Hindlimb muscle (tissue), 1 donor: ENCODE results near the gene PEX19. TPM values are rescaled to one million over a fixed set of nuclear protein-coding genes. Genes with fewer than 3 reads are reported as not detected.
A peak's percentile ranks its signal among the peaks of the same experiment; 100 is the strongest.

Source experiments
- DNase-seq: peaks from one replicate; pipeline ENCODE4 v3.0.0-alpha.2; 2013
- polyA plus RNA-seq: library from polyadenylated mRNA; unstranded; fragments of 120-200 nt; gene quantifications from one replicate; pipeline ENCODE4 v1.2.1, GENCODE V29; 2013; ENCODE audit not compliant: insufficient read length

PEX19 gene
- polyA plus RNA-seq, 1 donor: 45.3 TPM

GRCh38 chr1:160277330-160277729 lies 7.6 kb downstream of the PEX19 start:
- no peak for DNase-seq

DNA sequence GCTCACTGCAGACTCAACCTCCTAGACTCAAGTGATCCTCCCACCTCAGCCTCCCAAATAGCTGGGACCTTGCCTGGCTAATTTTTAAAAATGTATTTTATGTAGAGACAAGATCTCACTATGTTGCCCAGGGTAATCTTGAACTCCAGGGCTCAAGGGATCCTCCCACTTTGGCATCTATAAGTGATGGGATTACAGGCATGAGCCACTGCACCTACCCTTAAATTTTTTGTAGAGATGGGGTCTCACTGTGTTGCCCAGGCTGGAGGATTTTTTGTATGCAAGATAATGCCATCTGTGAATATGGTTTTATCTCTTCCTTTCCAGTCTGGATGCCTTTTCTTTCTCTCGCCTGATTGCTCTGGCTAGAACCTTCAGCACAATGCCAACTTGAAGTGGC lies 13.9 kb downstream of the PEX19 start:
- no peak for DNase-seq

DNA sequence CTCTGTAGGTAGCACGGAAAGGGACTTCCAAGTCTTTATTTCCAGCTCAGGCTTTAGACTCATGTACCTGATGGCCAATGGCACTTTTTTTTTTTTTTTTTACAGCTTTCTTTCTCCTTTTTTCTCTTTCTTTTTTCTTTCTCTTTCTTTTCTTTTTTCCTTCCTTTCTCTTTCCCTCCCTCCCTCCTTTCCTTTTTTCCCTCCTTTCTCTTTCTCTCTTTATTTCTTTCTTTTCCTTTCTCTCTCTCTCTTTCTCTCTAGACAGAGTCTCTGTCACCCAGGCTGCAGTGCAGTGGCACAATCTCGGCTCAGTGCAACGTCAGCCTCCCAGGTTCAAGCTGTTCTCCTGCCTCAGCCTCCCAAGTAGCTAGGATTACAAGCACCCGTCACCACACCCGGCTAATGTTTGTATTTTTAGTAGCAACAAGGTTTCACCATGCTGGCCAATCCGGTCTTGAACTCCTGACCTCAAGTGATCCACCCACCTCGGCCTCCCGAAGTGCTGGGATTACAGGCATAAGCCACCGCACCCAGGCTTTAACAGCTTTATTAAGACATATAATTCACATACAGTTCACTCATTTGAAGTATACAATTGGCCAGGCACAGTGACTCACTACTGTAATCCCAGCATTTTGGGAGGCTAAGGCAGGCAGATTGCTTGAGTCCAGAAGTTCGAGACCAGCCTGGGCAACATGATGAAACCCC lies 17.5 kb downstream of the PEX19 start:
- no peak for DNase-seq

GRCh38 chr1:160264795-160265307 lies 20.1 kb downstream of the PEX19 start:
- no peak for DNase-seq

GRCh38 chr1:160261893-160262794 lies 22.8 kb downstream of the PEX19 start, which contains the start of gene DCAF8:
Gene DCAF8 (minus strand): TSS chr1:160262549. CDS start chr1:160244008, 18,541 bp downstream.
- peak; percentile 99 for DNase-seq

- peak; percentile 48 for DNase-seq
Measured at GRCh38 chr1:160261556-160261892, 23.4 kb downstream of the PEX19 start.

DNA sequence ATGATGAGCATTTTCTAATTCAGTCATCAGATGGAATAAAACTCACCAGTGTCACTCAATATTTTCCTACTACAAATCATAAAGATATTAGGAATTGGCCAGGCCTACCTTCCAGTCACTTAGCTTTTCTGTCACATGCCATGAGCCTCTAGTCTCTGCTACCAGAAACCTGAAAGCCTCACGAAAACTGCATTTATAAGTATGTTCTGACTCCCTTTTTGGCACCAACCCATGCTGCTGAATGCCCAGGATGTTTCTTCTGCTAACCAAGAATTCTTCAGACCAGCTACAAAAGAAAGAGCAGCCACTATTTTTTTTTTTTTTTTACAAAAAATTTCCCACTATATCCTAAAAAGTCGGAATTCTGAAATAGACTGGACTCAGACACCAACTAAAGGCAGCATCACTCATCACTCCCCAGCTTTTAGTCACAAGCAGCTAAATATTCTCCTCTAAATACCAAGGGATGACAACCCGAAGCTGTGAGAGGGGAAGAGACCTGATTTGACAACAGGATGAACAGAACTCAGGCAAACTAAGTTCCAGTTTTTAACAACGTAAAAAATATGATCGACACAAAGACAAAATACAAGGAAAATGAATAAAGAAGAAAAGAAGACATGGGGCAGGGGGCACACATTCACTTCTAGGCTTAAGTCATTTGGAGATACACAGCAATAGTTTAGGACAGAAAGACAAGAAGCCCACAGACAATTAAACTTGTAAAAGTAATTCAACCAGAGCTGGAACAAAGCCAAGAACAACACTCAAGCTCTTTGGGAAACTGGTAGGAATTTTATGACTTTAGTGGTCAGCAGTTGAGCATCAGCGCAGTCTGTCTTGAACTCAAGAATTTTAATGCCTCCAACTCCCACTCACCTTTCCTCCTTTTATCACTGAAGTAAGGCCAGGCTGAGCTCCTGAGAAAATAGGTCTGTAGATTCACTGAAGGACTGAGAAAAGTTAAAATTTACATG lies 24.2 kb downstream of the PEX19 start:
- DNase-seq: peak; percentile 31

DNA sequence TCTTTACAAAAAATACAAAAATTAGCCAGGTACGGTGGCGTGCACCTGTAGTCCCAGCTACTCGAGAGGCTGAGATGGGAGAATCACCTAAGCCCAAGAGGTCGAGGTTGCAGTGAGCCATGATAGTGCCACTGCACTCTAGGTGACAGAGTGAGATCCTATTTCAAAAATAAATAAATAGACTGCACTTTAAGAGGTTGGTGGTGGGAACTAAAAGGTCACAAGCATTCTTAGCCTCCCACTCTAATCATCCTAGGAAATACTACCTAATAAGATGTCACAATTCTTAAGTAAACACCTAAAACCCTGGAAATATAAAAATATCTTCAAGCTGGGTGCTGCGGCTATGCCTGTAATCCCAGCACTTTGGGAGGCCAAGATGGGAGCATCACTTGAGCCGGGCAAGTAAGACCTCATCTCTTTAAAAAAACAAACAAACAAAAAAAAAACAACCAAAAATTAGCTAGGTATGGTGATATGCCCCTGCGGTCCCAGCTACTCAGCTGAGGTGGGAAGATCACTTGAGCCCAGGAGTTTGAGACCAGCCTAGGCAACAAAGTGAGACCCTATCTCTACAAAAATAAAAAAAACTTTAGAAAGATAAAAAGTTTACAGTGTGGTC lies 26.6 kb downstream of the PEX19 start:
- no peak for DNase-seq

DNA sequence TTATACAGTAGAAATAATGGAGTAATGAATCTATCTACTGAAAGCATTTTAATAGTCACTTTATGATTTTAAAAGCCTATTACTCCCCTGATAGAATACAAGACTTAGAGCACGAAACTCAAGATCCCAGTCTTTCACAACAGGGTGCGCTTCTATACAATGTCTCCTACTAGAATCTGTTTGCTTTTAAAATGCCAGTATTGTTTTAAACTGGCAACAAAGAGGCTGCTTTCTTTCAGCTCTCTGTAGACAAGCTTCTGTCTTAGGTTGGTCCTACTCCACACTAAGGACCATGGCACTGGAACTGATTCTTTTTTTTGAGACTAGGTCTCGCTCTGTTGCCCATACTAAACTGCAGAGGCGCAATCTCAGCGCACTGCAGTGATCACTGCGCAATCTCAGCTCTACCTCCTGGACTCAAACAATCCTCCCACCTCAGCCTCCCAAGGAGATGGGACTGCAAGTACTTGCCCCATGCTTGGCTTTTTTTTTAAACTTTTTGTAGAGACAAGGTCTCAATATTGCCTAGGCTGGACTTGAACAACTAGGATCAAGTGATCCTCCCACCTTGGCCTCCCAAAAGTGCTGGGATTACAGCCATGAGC lies 27.4 kb downstream of the PEX19 start:
- no peak for DNase-seq

DNA sequence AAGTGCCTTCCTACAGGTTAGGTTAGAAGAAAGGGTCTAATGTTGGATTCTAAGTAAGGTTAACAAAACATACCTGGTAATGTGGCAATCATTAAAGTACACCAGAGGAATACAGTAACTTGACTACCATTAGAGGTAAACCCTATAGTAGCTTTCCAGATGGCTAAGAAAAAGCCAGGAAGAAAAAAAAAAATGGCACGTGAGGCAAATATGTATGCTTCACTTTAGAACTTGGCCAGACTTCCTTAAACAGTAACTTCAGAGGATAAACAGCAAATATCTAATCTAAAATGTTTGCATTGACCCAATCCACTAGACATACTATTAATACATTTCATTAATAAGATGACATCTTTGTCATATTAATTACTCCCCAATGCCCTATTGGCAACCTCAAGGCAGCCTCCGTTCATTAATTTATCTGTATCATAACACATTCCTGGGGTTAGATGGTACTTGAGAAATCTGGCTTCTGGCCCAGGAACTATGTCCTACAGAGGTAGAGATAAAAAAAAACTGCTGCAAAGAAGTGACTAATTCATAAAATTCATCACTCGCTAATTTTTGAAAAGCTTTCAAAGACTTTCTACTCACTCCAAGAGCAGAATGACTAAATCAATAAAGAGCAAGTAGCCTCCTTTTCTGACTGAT lies 28.4 kb downstream of the PEX19 start:
- DNase-seq: no peak

GRCh38 chr1:160255781-160256300 lies 29.1 kb downstream of the PEX19 start:
- no peak for DNase-seq

GRCh38 chr1:160251687-160252526 lies 33.0 kb downstream of the PEX19 start:
- peak; percentile 66 for DNase-seq

DNA sequence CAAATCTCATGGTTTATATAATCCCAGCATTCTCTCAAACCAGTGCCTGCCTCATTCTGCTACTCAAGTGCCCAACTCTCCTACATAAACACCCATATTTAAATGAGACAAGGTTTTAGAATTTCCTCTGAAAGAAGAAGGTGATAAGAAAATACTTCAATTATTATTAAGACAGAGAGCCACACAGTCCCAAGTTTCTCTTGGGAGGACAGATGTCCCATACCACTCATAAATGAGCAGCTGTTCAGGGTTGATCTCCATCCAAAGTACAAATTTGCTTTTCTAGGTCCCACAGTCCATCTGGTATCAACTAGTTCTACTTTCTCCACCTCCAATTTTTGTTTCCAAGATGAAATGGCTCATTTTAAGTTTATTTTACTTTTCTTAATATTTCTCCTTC lies 33.9 kb downstream of the PEX19 start:
- DNase-seq: peak; percentile 64

GRCh38 chr1:160247053-160247452 lies 37.9 kb downstream of the PEX19 start:
- no peak for DNase-seq

- DNase-seq: no peak
Measured at GRCh38 chr1:160245434-160245833, 39.5 kb downstream of the PEX19 start.

DNA sequence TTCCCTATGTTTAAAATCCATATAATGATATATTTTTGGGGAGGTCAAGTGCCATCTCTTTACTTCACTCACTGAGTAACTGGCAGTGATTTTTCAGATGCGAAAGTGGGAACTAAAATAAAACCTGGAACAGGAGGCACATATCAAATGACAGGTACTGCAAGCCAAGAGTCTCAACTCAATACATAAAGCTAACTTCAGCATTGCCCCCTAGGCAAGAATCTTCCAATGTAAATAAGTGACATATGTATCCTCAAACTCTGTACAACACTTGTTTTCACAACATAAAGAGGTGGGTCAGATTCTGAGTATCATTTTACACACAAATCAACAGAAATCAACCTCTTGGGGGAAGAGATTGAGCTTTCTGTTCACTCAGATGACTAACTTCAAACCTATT lies 40.7 kb downstream of the PEX19 start:
- no peak for DNase-seq

GRCh38 chr1:160243767-160244166 lies 41.2 kb downstream of the PEX19 start:
- no peak for DNase-seq

- DNase-seq: no peak
Measured at GRCh38 chr1:160239582-160240299, 45.2 kb downstream of the PEX19 start.

DNA sequence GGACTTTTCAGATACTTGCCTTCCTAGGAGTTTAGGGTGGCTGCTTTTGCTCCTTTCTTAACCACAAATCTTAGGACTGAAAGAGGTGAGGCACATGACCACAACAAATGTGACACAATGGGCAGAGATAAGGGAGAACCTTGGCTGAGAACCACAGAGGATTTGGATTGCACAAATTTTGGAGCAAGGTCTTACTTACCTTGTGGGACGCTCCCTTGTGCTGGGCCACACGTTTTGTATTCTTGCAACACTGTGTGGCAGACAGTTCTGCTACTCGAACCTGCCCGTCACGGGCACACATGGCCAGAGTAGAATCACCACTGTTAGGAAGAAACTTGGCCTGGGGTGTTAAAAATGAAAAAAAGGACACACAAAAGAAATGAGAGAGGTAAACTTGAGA lies 46.5 kb downstream of the PEX19 start:
- no peak for DNase-seq
